IMR-90 (cell line): ENCODE results near the gene MTCH2.

ENCODE experiments used
- POLR2A ChIP-seq: IDR thresholded peaks from 2 replicates; pipeline ENCODE4 v1.6.1; 2012; ENCODE audit warnings: mild to moderate bottlenecking, low read depth, low read length
- SMC3 ChIP-seq: fragments of 150-350 bp; IDR thresholded peaks from 2 replicates; pipeline ENCODE4 v1.6.1; 2016; ENCODE audit warnings: low read depth, mild to moderate bottlenecking, antibody characterized with exemption, low read length, moderate library complexity

DNA sequence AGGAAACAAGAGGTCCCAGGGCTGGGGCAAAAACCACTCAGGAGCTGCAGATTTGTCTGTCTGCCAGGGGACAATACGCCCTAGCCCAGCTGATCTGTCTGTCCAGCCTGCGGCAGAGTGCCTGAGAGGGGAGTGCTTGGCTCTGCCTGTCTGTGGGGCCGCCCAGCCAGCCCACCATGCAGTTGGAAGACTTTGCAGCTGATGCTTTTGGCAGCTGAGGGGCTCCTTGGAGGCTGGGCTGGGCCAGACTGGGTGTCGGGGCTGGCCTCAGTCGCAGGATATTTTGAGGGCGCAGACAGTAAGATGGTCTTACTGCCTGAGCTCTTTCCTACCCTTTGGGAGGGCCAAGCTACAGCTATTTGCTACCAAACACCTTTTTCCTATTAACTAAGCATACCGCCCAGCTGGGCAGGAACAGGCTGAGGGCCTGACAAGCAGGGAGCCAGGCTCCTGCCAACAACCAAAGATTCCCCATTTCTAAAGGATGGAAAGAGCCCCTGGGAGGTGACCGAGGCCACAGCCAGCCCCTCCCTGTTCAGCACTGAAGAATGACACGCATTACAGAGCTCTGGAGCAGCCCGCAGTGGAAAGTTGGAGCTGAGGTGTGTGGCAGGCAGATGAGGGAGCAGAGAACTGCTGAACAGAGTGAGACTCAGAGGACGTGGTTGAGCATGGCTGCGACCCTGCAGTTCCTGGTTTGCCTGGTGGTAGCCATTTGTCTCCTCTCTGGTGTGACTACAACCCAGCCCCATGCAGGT is 56.1 kb downstream of the MTCH2 start, which contains the start of gene FAM180B:
- TF ChIP-seq SMC3 (no peak), POLR2A (no peak)
